H9 (cell line): ENCODE results near the gene RBM38. TPM values are rescaled to one million over a fixed set of nuclear protein-coding genes. Genes with fewer than 3 reads are reported as not detected.

ENCODE experiments used
- DNase-seq: peaks from one replicate; pipeline ENCODE4 v3.0.0-alpha.2; 2017
- H2AFZ ChIP-seq: one replicate; pipeline ENCODE4 v1.6.1; 2013; ENCODE audit warnings: mild to moderate bottlenecking, low read length, control low read depth, moderate library complexity
- H2AK5ac ChIP-seq: 2 replicates; pipeline ENCODE4 v1.6.1; 2013; ENCODE audit warnings: low read length, control low read depth, mixed read lengths; ENCODE audit not compliant: insufficient read length
- H2BK120ac ChIP-seq: one replicate; pipeline ENCODE4 v1.6.1; 2013; ENCODE audit warnings: low read depth, mild to moderate bottlenecking, low read length, control low read depth, inconsistent platforms; ENCODE audit not compliant: poor library complexity, severe bottlenecking
- H2BK12ac ChIP-seq: 2 replicates; pipeline ENCODE4 v1.6.1; 2013; ENCODE audit warnings: low read length, control low read depth, mixed read lengths, low read depth; ENCODE audit not compliant: insufficient read length
- H2BK15ac ChIP-seq: 2 replicates; pipeline ENCODE4 v1.6.1; 2013; ENCODE audit warnings: low read depth, low read length, control low read depth
- H2BK20ac ChIP-seq: one replicate; pipeline ENCODE4 v1.6.1; 2013; ENCODE audit warnings: low read depth, mild to moderate bottlenecking, low read length, control low read depth, inconsistent platforms; ENCODE audit not compliant: poor library complexity, severe bottlenecking
- H2BK5ac ChIP-seq: 2 replicates; pipeline ENCODE4 v1.6.1; 2013; ENCODE audit warnings: low read length, control low read depth, mixed read lengths; ENCODE audit not compliant: insufficient read length
- H3K14ac ChIP-seq: 2 replicates; pipeline ENCODE4 v1.6.1; 2013; ENCODE audit warnings: low read length, control low read depth; ENCODE audit not compliant: insufficient read depth
- H3K18ac ChIP-seq: 2 replicates; pipeline ENCODE4 v1.6.1; 2013; ENCODE audit warnings: low read depth, mild to moderate bottlenecking, mixed read lengths, low read length, control low read depth; ENCODE audit not compliant: insufficient read length
- H3K23ac ChIP-seq: 2 replicates; pipeline ENCODE4 v1.6.1; 2013; ENCODE audit warnings: low read length, control low read depth, mixed read lengths, low read depth; ENCODE audit not compliant: insufficient read length
- H3K23me2 ChIP-seq: 2 replicates; pipeline ENCODE4 v1.6.1; 2013; ENCODE audit warnings: low read depth, mild to moderate bottlenecking, mixed read lengths, low read length, control low read depth; ENCODE audit not compliant: insufficient read length, poor library complexity, severe bottlenecking
- H3K27ac ChIP-seq: 2 replicates; pipeline ENCODE4 v1.5.1; 2013; ENCODE audit warnings: low read length, control low read depth, mixed read lengths, low read depth; ENCODE audit not compliant: insufficient read length
- H3K27me3 ChIP-seq: 2 replicates; pipeline ENCODE4 v1.6.1; 2013; ENCODE audit warnings: low read length, control low read depth, inconsistent platforms; ENCODE audit not compliant: insufficient read depth
- H3K4ac ChIP-seq: 2 replicates; pipeline ENCODE4 v1.6.1; 2013; ENCODE audit warnings: low read depth, mild to moderate bottlenecking, control low read depth, inconsistent platforms, low read length, moderate library complexity
- H3K4me1 ChIP-seq: 2 replicates; pipeline ENCODE4 v1.6.1; 2013; ENCODE audit warnings: low read length, control low read depth, inconsistent platforms; ENCODE audit not compliant: insufficient read depth
- H3K4me2 ChIP-seq: 2 replicates; pipeline ENCODE4 v1.6.1; 2013; ENCODE audit warnings: low read length, control low read depth, mixed read lengths; ENCODE audit not compliant: insufficient read length, insufficient read depth
- H3K56ac ChIP-seq: 2 replicates; pipeline ENCODE4 v1.6.1; 2013; ENCODE audit warnings: low read depth, mild to moderate bottlenecking, mixed read lengths, low read length, control low read depth; ENCODE audit not compliant: insufficient read length
- H3K79me1 ChIP-seq: 2 replicates; pipeline ENCODE4 v1.6.1; 2013; ENCODE audit warnings: low read depth, mild to moderate bottlenecking, moderate library complexity, low read length, control low read depth, inconsistent platforms; ENCODE audit not compliant: insufficient read depth, poor library complexity, severe bottlenecking
- H3K79me2 ChIP-seq: 2 replicates; pipeline ENCODE4 v1.6.1; 2013; ENCODE audit warnings: low read length, control low read depth, inconsistent platforms; ENCODE audit not compliant: insufficient read depth
- H3K9ac ChIP-seq: 2 replicates; pipeline ENCODE4 v1.6.1; 2013; ENCODE audit warnings: low read length, control low read depth, mixed read lengths; ENCODE audit not compliant: insufficient read length; ENCODE audit errors: extremely low read depth
- H3K9me3 ChIP-seq: one replicate; pipeline ENCODE4 v1.6.1; 2013; ENCODE audit warnings: low read depth, low read length, inconsistent platforms; ENCODE audit not compliant: control insufficient read depth
- H3T11ph ChIP-seq: one replicate; pipeline ENCODE4 v1.6.1; 2013; ENCODE audit warnings: mild to moderate bottlenecking, low read length, control low read depth, inconsistent platforms
- H4K20me1 ChIP-seq: one replicate; pipeline ENCODE4 v1.6.1; 2013; ENCODE audit not compliant: control insufficient read depth, insufficient read length, insufficient read depth
- H4K5ac ChIP-seq: 2 replicates; pipeline ENCODE4 v1.6.1; 2013; ENCODE audit warnings: low read depth, mild to moderate bottlenecking, mixed read lengths, low read length, control low read depth; ENCODE audit not compliant: insufficient read length
- H4K8ac ChIP-seq: replicated peaks from 2 replicates; pipeline ENCODE4 v1.6.1; 2013; ENCODE audit warnings: low read length, control low read depth, mixed read lengths, low read depth; ENCODE audit not compliant: insufficient read length
- H4K91ac ChIP-seq: 2 replicates; pipeline ENCODE4 v1.6.1; 2013; ENCODE audit warnings: low read depth, mild to moderate bottlenecking, moderate library complexity, mixed read lengths, low read length, control low read depth; ENCODE audit not compliant: insufficient read length
- H3K27ac Mint-ChIP-seq, 3 experiments: 2 replicates in 2 of 3; 3 replicates in 1 of 3; pipeline ENCODE4 v1.8.0; 2020 to 2021; ENCODE audit warnings: mixed read lengths in 3 of 3, mild to moderate bottlenecking in 1 of 3, moderate library complexity in 1 of 3
- H3K27me3 Mint-ChIP-seq: 2 replicates; pipeline ENCODE4 v1.8.0; 2021; ENCODE audit warnings: low read depth, mild to moderate bottlenecking, moderate library complexity, mixed read lengths
- H3K36me3 Mint-ChIP-seq, 3 experiments: 2 replicates in 2 of 3; 3 replicates in 1 of 3; pipeline ENCODE4 v1.8.0; 2020 to 2021; ENCODE audit warnings: low read depth in 3 of 3, mixed read lengths in 3 of 3; ENCODE audit not compliant: insufficient read depth in 1 of 3
- H3K4me1 Mint-ChIP-seq, 2 experiments: 2 replicates each; pipeline ENCODE4 v1.8.0; 2020; ENCODE audit warnings: mixed read lengths in 2 of 2
- H3K4me3 Mint-ChIP-seq, 2 experiments: 2 replicates in 1 of 2; 3 replicates in 1 of 2; pipeline ENCODE4 v1.8.0; 2020 to 2021; ENCODE audit warnings: mild to moderate bottlenecking in 2 of 2, mixed read lengths in 2 of 2, moderate library complexity in 1 of 2
- H3K9me3 Mint-ChIP-seq, 2 experiments: 2 replicates in 1 of 2; 3 replicates in 1 of 2; pipeline ENCODE4 v1.8.0; 2020; ENCODE audit warnings: mild to moderate bottlenecking in 2 of 2, mixed read lengths in 2 of 2, moderate library complexity in 1 of 2
- CTCF ChIP-seq: fragments of 200-600 bp; sonication (generic); conservative IDR thresholded peaks from 3 replicates; pipeline ENCODE4 v1.8.0; 2021; ENCODE audit warnings: antibody characterized with exemption, mild to moderate bottlenecking
- WGBS: extraction: QIAGEN DNeasy Blood & Tissue Kit; methylation state at CpG from one replicate; pipeline ENCODE4 v1.1.7; 2013; ENCODE audit warnings: missing lambda C conversion rate, low lambda C conversion rate, mixed read lengths; ENCODE audit not compliant: insufficient read length; ENCODE audit errors: extremely low coverage; 5-methylcytosine and 5-hydroxymethylcytosine counted together
- total RNA-seq: library from RNA; stranded (reverse); gene quantifications from 2 replicates; pipeline ENCODE4 v1.2.1, GENCODE V29; 2021

The RBM38 gene
- total RNA-seq, 1 experiment from 2014 or later, result 66.8 TPM

DNA sequence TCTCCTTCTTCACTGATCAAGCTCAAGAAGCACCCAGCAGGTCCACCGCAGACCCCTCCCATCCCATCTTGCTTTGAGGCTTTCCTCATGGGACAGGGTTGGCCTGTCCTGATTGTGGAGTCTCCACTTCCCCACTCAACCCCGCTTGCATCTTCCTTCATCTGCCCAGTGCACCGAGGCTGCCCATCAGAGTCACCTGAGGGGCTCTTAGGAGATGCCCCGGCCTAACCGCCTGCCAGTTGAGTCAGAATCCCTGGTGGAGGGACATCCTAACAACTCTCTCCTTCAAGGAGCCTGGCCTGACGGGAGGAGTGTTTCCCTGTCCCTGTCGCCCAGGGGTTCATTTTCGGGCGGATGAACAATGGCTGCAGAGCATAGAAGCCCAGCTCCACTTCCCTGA is 46.1 kb downstream of the RBM38 start:
- no peak overlapping the region for H3K27ac Mint-ChIP-seq
- H3K36me3 Mint-ChIP-seq, result no peaks in the 10 kb centered on the region; a peak in 1 of 7 replicates
- no peak overlapping the region for H3K27ac ChIP-seq
- no peaks in the 10 kb centered on the region for H3K9me3 ChIP-seq
- H3K14ac ChIP-seq, result no peak overlapping the region
- no peak overlapping the region for H2AFZ ChIP-seq
- H3K56ac ChIP-seq, result no peak overlapping the region
- H3K4ac ChIP-seq, result no peak overlapping the region
- H2BK5ac ChIP-seq, result no peak overlapping the region
- H3K79me1 ChIP-seq, result no peaks in the 10 kb centered on the region
- H2BK120ac ChIP-seq, result no peak overlapping the region
- peaks cover 0 to 6% of the 10 kb centered on the region in 2 experiments; a peak in 3 of 5 replicates for H3K9me3 Mint-ChIP-seq
- no peak overlapping the region for H3K4me2 ChIP-seq
- no peaks in the 10 kb centered on the region for H3K4me1 ChIP-seq
- H3K27me3 ChIP-seq, result no peaks in the 10 kb centered on the region
- H2AK5ac ChIP-seq, result no peak overlapping the region
- H4K8ac ChIP-seq, result no peak overlapping the region
- H2BK20ac ChIP-seq, result no peak overlapping the region
- no peak overlapping the region for H3K9ac ChIP-seq
- no peak for DNase-seq
- no peak for TF ChIP-seq CTCF
- H3K4me3 Mint-ChIP-seq, result no peak overlapping the region
- H3K18ac ChIP-seq, result no peak overlapping the region
- H3K79me2 ChIP-seq, result no peaks in the 10 kb centered on the region
- H4K91ac ChIP-seq, result no peak overlapping the region
- H4K5ac ChIP-seq, result no peak overlapping the region
- no peaks in the 10 kb centered on the region for H4K20me1 ChIP-seq
- no peak overlapping the region for H3T11ph ChIP-seq
- no peak overlapping the region for H2BK15ac ChIP-seq
- H3K23ac ChIP-seq, result no peak overlapping the region
- H3K4me1 Mint-ChIP-seq, result peaks cover 4 to 38% of the 10 kb centered on the region in 2 experiments; a peak in 3 of 4 replicates
- peaks cover 2% of the 10 kb centered on the region; the same call in 1 of the 2 replicates for H3K27me3 Mint-ChIP-seq
- H2BK12ac ChIP-seq, result no peak overlapping the region
- WGBS, result no CpG with 5 or more reads among the region's 9 CpGs
- H3K23me2 ChIP-seq, result no peaks in the 10 kb centered on the region
